GM20000 (cell line): ENCODE data around the gene OLIG2.

Source experiments
- DNase-seq: peaks from one replicate; pipeline ENCODE4 v3.0.0; 2012; ENCODE audit warnings: low spot score
- CTCF ChIP-seq: IDR thresholded peaks from 2 replicates; pipeline ENCODE4 v1.5.1; 2012; ENCODE audit warnings: mild to moderate bottlenecking, control low read depth; ENCODE audit errors: extremely low read depth, missing control alignments

OLIG2 gene

GRCh38 chr21:33071770-33072306 lies 46.1 kb downstream of the OLIG2 start:
- TF ChIP-seq CTCF, result no peak
- peak; percentile 38 for DNase-seq

GRCh38 chr21:33073636-33074035 lies 47.9 kb downstream of the OLIG2 start:
- no peak for TF ChIP-seq CTCF
- DNase-seq, result no peak

- no peak for TF ChIP-seq CTCF
- no peak for DNase-seq
Observed at GRCh38 chr21:33075128-33075527, 49.4 kb downstream of the OLIG2 start.

- DNase-seq, result no peak
- TF ChIP-seq CTCF, result no peak
Observed at GRCh38 chr21:33075596-33076195, 50.0 kb downstream of the OLIG2 start.

GRCh38 chr21:33076600-33077329 lies 51.0 kb downstream of the OLIG2 start:
- DNase-seq, result no peak
- no peak for TF ChIP-seq CTCF
